Ascending aorta (tissue), 2 donors: ENCODE data around the gene ETV6. TPM values are rescaled to one million over a fixed set of nuclear protein-coding genes. Genes with fewer than 3 reads are reported as not detected.
A peak's percentile ranks its signal among the peaks of the same experiment; 100 is the strongest.

Experiments used
- DNase-seq, 2 donors: peaks; one replicate each; pipeline ENCODE4 v3.0.0-alpha.2; 2019; ENCODE audit warnings: low spot score in 2 of 2
- H3K27ac ChIP-seq, 2 donors: fragments of 200-600 bp; sonication (generic); one replicate each; pipeline ENCODE4 v1.5.1; 2016 to 2017; ENCODE audit warnings: mild to moderate bottlenecking in 1 of 2
- H3K27me3 ChIP-seq: fragments of 200-600 bp; sonication (generic); one replicate; pipeline ENCODE4 v1.5.1; 2017
- H3K36me3 ChIP-seq, 2 donors: fragments of 200-600 bp; sonication (generic); one replicate each; pipeline ENCODE4 v1.5.1; 2016
- H3K4me1 ChIP-seq, 2 donors: fragments of 200-600 bp; sonication (generic); one replicate each; pipeline ENCODE4 v1.5.1; 2016 to 2017; ENCODE audit warnings: mild to moderate bottlenecking in 1 of 2
- H3K4me3 ChIP-seq, 2 donors: fragments of 200-600 bp; sonication (generic); one replicate each; pipeline ENCODE4 v1.5.1; 2016 to 2017; ENCODE audit warnings: mild to moderate bottlenecking in 1 of 2
- H3K9me3 ChIP-seq, 2 donors: fragments of 200-600 bp; sonication (generic); one replicate each; pipeline ENCODE4 v1.5.1; 2016
- CTCF ChIP-seq, 3 experiments: fragments of 200-600 bp in 2 of 3; fragments of 450-650 bp in 1 of 3; sonication (generic) in 2 of 3; IDR thresholded peaks; one replicate each; pipeline ENCODE4 v1.5.1; 2016 to 2019; ENCODE audit warnings: antibody characterized with exemption in 3 of 3, mild to moderate bottlenecking in 1 of 3, moderate library complexity in 1 of 3
- intact Hi-C: fragments of 100-400 bp; cut with DNase I; formaldehyde crosslinking; loops from one replicate; pipeline ENCODE4 v1.15.1; 2023
- total RNA-seq: library from RNA; depleted of rRNA; stranded (reverse); fragments of >200 nt; gene quantifications from one replicate; pipeline ENCODE4 v1.1.0, GENCODE V29; 2016

Gene ETV6
- total RNA-seq, 1 donor from 2014 or later, result 21.6 TPM

GRCh38 chr12:11615481-11615880 is 34.0 kb upstream of the ETV6 start:
- intact Hi-C loops, result no loop called here
- H3K27me3 ChIP-seq, result no peaks in the 10 kb centered on the region

GRCh38 chr12:11618046-11618445 is 31.4 kb upstream of the ETV6 start:
- TF ChIP-seq CTCF (IDR thresholded peaks at IDR 0.05), result no peak
- Histone ChIP-seq H3K4me1 (peaks cover under 1 to 2% of the 10 kb centered on the region in 2 donors), H3K36me3 (no peaks in the 10 kb centered on the region), H3K27ac (no peak overlapping the region), H3K4me3 (no peak overlapping the region), H3K9me3 (no peaks in the 10 kb centered on the region), H3K27me3 (no peaks in the 10 kb centered on the region)
- intact Hi-C loops, result no loop called here
- no peak for DNase-seq

More at GRCh38 chr12:11615481-11615880, 34.0 kb upstream of the ETV6 start:
- no peak for TF ChIP-seq CTCF (IDR thresholded peaks at IDR 0.05)
- no peak overlapping the region for H3K27ac ChIP-seq
- H3K4me1 ChIP-seq, result no peaks in the 10 kb centered on the region
- H3K4me3 ChIP-seq, result no peak overlapping the region
- H3K36me3 ChIP-seq, result no peaks in the 10 kb centered on the region
- H3K9me3 ChIP-seq, result no peaks in the 10 kb centered on the region
- DNase-seq, result no peak

DNA sequence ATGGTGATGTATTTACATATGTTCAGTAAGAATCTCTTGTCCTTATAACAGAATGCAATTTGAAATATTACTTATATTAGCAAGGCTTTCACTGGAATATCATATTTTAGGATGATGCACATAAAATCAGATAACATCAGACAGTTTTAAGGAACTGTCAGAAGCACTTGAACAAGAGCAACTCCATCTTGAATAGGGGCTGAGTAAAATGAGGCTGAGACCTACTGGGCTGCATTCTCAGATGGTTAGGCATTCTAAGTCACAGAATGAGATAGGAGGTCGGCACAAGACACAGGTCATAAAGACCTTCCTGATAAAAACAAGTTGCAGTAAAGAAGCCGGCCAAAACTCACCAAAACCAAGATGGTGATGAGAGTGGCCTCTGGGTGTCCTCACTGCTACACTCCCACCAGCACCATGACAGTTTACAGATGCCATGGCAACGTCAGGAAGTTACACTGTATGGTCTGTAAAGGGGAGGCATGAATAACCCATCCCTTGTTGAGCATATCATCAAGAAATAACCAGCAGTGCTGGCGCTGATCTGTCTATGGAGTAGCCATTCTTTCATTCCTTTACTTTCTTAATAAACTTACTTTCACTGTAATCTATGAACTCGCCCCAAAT is 27.6 kb upstream of the ETV6 start:
- Histone ChIP-seq H3K9me3 (no peaks in the 10 kb centered on the region), H3K27ac (no peak overlapping the region), H3K27me3 (no peaks in the 10 kb centered on the region), H3K4me3 (no peak overlapping the region), H3K36me3 (no peaks in the 10 kb centered on the region), H3K4me1 (peaks cover 4 to 5% of the 10 kb centered on the region in 2 donors)
- intact Hi-C loops, result loop anchor here (5.0 kb wide), 1 partner anchor 70 kb away; no protein-coding TSS in a partner anchor
- peak in 1 of 3 experiments; percentile 12 for TF ChIP-seq CTCF (IDR thresholded peaks at IDR 0.05)
- no peak for DNase-seq

GRCh38 chr12:11622876-11623281 is 26.6 kb upstream of the ETV6 start:
- DNase-seq, result no peak
- no peaks in the 10 kb centered on the region for H3K9me3 ChIP-seq
- peaks cover 4 to 5% of the 10 kb centered on the region in 2 donors for H3K4me1 ChIP-seq
- no peaks in the 10 kb centered on the region for H3K27me3 ChIP-seq
- no peaks in the 10 kb centered on the region for H3K36me3 ChIP-seq
- H3K4me3 ChIP-seq, result no peak overlapping the region
- peak in 2 of 3 experiments; percentile 5 to 42 for TF ChIP-seq CTCF (IDR thresholded peaks at IDR 0.05)
- intact Hi-C loops, result loop anchor here (1.0 to 5.0 kb wide), 2 partner anchors 62 to 71 kb away; no protein-coding TSS in a partner anchor
- peak overlapping the region in 1 of 2 donors; percentile 26 for H3K27ac ChIP-seq

- no peak for DNase-seq
- Histone ChIP-seq H3K27ac (peak overlapping the region in 1 of 2 donors; percentile 26), H3K36me3 (no peaks in the 10 kb centered on the region), H3K4me3 (no peak overlapping the region), H3K27me3 (no peaks in the 10 kb centered on the region), H3K4me1 (peaks cover 4 to 5% of the 10 kb centered on the region in 2 donors), H3K9me3 (no peaks in the 10 kb centered on the region)
- intact Hi-C loops, result loop anchor here (1.0 to 5.0 kb wide), 2 partner anchors 62 to 71 kb away; no protein-coding TSS in a partner anchor
- no peak for TF ChIP-seq CTCF (IDR thresholded peaks at IDR 0.05)
These were observed 26.1 kb upstream of the ETV6 start for GRCh38 chr12:11623382-11623781.
